Measurements from ENCODE around the gene AFAP1L1. TPM values are rescaled to one million over a fixed set of nuclear protein-coding genes. Genes with fewer than 3 reads are reported as not detected.

AFAP1L1 gene
- total RNA-seq, 2 experiments from 2014 or later = not detected

GRCh38 chr5:149313151-149313841 is 41.6 kb downstream of the AFAP1L1 start:
- no peak overlapping the region for H3K27ac ChIP-seq (ENCODE audit: low read depth, low read length, poor library complexity, severe bottlenecking)
- intact Hi-C loops (cut with micrococcal nuclease; ENCODE audit: unreplicated experiment) = no loop called here
- H3K4me2 ChIP-seq (ENCODE audit: low read length) = no peak overlapping the region
- ChIA-PET POLR2A (interaction anchor here (0.6 kb wide), 1 partner anchor 33 kb away, joined by 4 read pairs; no protein-coding TSS in a partner anchor), CTCF (ENCODE audit: unreplicated experiment) (interaction anchor here (0.6 to 1.7 kb wide), 3 partner anchors 38 to 127 kb away, joined by 3 to 7 read pairs (median 4); no protein-coding TSS in a partner anchor)
- H4K20me1 ChIP-seq (ENCODE audit: insufficient read depth, low read length) = no peaks in the 10 kb centered on the region
- no TSS peak for BruUV-seq (replicated peaks)
- no peaks in the 10 kb centered on the region for H3K79me2 ChIP-seq (ENCODE audit: insufficient read depth, low read depth, low read length)
- no peak for TF ChIP-seq EZH2phosphoT487 (IDR thresholded peaks at IDR 0.05; ENCODE audit: borderline replicate concordance, low read depth, low read length)
- no peak for TF ChIP-seq CTCF (conservative IDR thresholded peaks at IDR 0.05; ENCODE audit: low read length)
- H3K9me2 ChIP-seq (ENCODE audit: insufficient read depth, low read length) = no peaks in the 10 kb centered on the region
- H3K9me3 ChIP-seq (ENCODE audit: low read length) = no peaks in the 10 kb centered on the region
- no peaks in the 10 kb centered on the region for H3K4me1 ChIP-seq (ENCODE audit: insufficient read depth, low read length, poor library complexity, severe bottlenecking)
- no peak overlapping the region for H2AFZ ChIP-seq (ENCODE audit: low read length)
- H3K36me3 ChIP-seq (ENCODE audit: insufficient read depth, low read length) = no peaks in the 10 kb centered on the region
- no peak overlapping the region for H3K4me3 ChIP-seq (ENCODE audit: low read depth, low read length, poor library complexity, severe bottlenecking)
- no peak for DNase-seq (ENCODE audit: low spot score)

DNA sequence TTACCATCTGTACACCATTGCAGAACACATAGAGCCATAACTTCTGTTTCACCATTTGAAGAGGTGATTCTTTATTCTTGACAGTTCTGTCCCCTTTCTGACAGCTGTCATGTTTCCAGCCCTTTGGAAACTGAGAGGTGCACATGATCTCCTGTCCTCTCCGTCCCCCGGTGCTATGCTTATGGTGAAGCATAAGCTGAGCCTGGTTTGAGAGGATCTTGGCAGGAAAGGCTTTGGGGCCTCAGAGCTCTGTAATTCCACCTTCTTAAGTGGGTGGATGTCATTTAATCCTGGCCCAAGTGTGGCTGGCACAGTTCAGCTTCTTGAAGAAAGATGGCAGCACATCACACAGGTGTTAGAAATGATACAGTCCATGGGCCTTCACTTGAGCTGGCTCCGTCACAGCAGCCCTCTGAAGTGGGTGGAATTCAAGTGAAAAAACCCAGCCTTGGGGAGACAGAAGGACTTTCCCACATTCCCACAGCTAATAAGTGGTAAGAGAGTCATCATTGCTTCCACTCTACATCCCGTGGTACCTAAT is 43.0 kb downstream of the AFAP1L1 start:
- no peaks in the 10 kb centered on the region for H3K79me2 ChIP-seq (ENCODE audit: insufficient read depth, low read depth, low read length)
- H3K4me3 ChIP-seq (ENCODE audit: low read depth, low read length, poor library complexity, severe bottlenecking) = no peak overlapping the region
- no peak overlapping the region for H3K27ac ChIP-seq (ENCODE audit: low read depth, low read length, poor library complexity, severe bottlenecking)
- no peaks in the 10 kb centered on the region for H3K4me1 ChIP-seq (ENCODE audit: insufficient read depth, low read length, poor library complexity, severe bottlenecking)
- H3K9me2 ChIP-seq (ENCODE audit: insufficient read depth, low read length) = no peaks in the 10 kb centered on the region
- H3K4me2 ChIP-seq (ENCODE audit: low read length) = no peak overlapping the region
- peak; percentile 19 for DNase-seq (ENCODE audit: low spot score)
- no peak overlapping the region for H2AFZ ChIP-seq (ENCODE audit: low read length)
- ChIA-PET CTCF (ENCODE audit: unreplicated experiment) (interaction anchor here (0.9 to 1.7 kb wide), 2 partner anchors 58 to 70 kb away, joined by 5 to 7 read pairs; no protein-coding TSS in a partner anchor), POLR2A (interaction anchor here (0.8 to 1.0 kb wide), 2 partner anchors 54 to 57 kb away, joined by 3 read pairs; no protein-coding TSS in a partner anchor)
- no peaks in the 10 kb centered on the region for H3K36me3 ChIP-seq (ENCODE audit: insufficient read depth, low read length)
- H4K20me1 ChIP-seq (ENCODE audit: insufficient read depth, low read length) = no peaks in the 10 kb centered on the region
- intact Hi-C loops (cut with micrococcal nuclease; ENCODE audit: unreplicated experiment) = loop anchor here (5.0 kb wide), 1 partner anchor 248 kb away; no protein-coding TSS in a partner anchor
- no peaks in the 10 kb centered on the region for H3K9me3 ChIP-seq (ENCODE audit: low read length)
- BruUV-seq (replicated peaks) = no TSS peak
- no peak for TF ChIP-seq EZH2phosphoT487 (IDR thresholded peaks at IDR 0.05; ENCODE audit: borderline replicate concordance, low read depth, low read length)
- peak; percentile 59 for TF ChIP-seq CTCF (conservative IDR thresholded peaks at IDR 0.05; ENCODE audit: low read length)

- Histone ChIP-seq H3K4me3 (ENCODE audit: low read depth, low read length, poor library complexity, severe bottlenecking) (no peak overlapping the region), H3K4me2 (ENCODE audit: low read length) (no peak overlapping the region), H3K9me3 (ENCODE audit: low read length) (no peaks in the 10 kb centered on the region), H3K9me2 (ENCODE audit: insufficient read depth, low read length) (no peaks in the 10 kb centered on the region), H3K36me3 (ENCODE audit: insufficient read depth, low read length) (no peaks in the 10 kb centered on the region), H2AFZ (ENCODE audit: low read length) (no peak overlapping the region), H4K20me1 (ENCODE audit: insufficient read depth, low read length) (no peaks in the 10 kb centered on the region), H3K4me1 (ENCODE audit: insufficient read depth, low read length, poor library complexity, severe bottlenecking) (no peaks in the 10 kb centered on the region), H3K27ac (ENCODE audit: low read depth, low read length, poor library complexity, severe bottlenecking) (no peak overlapping the region), H3K79me2 (ENCODE audit: insufficient read depth, low read depth, low read length) (no peaks in the 10 kb centered on the region)
- DNase-seq (ENCODE audit: low spot score) = no peak
- intact Hi-C loops (cut with micrococcal nuclease; ENCODE audit: unreplicated experiment) = loop anchor here (2.0 to 5.0 kb wide), 2 partner anchors 119 to 247 kb away; no protein-coding TSS in a partner anchor
- ChIA-PET POLR2A (no interaction called here), CTCF (ENCODE audit: unreplicated experiment) (interaction anchor here (0.9 kb wide), 1 partner anchor 69 kb away, joined by 5 read pairs; no protein-coding TSS in a partner anchor)
- no TSS peak for BruUV-seq (replicated peaks)
- TF ChIP-seq CTCF (conservative IDR thresholded peaks at IDR 0.05; ENCODE audit: low read length) (no peak), EZH2phosphoT487 (IDR thresholded peaks at IDR 0.05; ENCODE audit: borderline replicate concordance, low read depth, low read length) (no peak)
Measured at GRCh38 chr5:149315753-149316152, 44.1 kb downstream of the AFAP1L1 start.

All from OCI-LY7 (cell line).